Measurements from ENCODE around the gene PPP1R15B.

PPP1R15B gene

DNA sequence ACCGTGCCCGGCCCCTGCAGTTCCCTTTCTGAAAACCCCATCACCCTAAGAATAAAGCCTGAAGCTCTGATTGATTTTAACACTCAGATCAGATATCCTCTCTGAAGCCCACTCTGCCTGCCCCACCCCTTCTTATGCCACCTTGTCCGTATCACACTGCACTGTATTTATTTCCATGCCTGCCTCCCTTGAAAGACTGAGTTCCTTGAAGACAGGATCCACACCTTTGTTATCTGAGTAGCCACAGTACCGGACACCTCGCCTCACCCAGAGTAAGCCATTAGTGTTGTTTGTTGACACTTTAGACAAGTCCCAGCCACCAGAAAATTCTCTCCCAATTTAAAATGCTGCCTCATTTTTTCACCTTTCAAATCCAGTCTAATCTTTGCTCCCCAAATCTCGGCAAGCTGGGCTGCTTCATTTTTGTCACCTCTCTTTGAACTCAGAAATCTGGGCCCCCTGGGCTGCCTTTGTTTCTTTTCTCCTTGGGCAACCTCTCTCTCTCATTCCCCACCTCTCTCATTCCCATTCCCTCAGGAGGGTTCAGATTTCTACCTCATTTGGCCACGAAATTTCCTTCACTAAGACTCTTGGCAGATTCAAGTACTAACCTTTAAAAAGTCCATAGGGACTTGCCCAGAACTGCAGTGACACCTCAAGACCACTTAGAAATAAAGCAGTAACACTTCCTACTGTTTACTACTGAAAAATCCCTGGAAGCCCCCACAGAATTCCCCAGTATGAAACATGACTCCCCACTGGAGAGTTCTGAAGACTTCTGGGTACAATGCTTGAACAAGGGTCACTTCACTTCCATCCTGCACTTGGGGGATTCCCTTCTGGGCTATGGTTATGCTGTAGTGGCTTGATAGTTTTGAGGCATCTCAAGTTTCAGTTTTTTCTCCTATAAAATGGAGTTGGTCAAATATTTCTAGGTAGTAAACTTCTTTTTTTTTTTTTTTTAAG is 8.7 kb upstream of the PPP1R15B start:
- DNase-seq, result no peak
- Mint-ChIP-seq H3K27ac (peak overlapping the region; percentile 10), H3K4me3 (no peak overlapping the region)

DNA sequence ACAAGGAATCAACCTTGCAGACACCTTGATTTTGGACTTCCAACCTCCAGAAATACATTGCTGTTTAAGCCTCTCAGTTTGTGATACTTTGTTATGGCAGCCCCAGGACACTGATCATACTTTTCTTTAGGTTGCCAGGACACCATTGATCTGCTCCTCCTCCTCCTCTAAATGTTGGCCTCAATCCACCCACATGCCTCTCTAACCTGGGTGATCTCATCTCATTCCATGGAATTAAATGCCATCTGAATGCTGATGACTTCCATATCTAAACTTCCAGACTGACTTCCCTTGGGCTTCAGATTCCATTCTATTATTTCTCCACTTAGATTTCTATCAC is 7.4 kb upstream of the PPP1R15B start:
- DNase-seq, result no peak
- H3K27me3 Mint-ChIP-seq, result no peaks in the 10 kb centered on the region
- peaks cover 19% of the 10 kb centered on the region for H3K36me3 Mint-ChIP-seq (ENCODE audit: low read depth)
- no peaks in the 10 kb centered on the region for H3K9me3 Mint-ChIP-seq
- no peak overlapping the region for H3K27ac Mint-ChIP-seq
- H3K4me3 Mint-ChIP-seq, result no peak overlapping the region
- peaks cover 36% of the 10 kb centered on the region for H3K4me1 Mint-ChIP-seq (ENCODE audit: low read depth)

More for the DNA sequence above, 8.7 kb upstream of the PPP1R15B start:
- H3K9me3 Mint-ChIP-seq, result no peaks in the 10 kb centered on the region
- H3K4me1 Mint-ChIP-seq (ENCODE audit: low read depth), result peaks cover 35% of the 10 kb centered on the region
- H3K36me3 Mint-ChIP-seq (ENCODE audit: low read depth), result peaks cover 28% of the 10 kb centered on the region
- H3K27me3 Mint-ChIP-seq, result no peaks in the 10 kb centered on the region

DNA sequence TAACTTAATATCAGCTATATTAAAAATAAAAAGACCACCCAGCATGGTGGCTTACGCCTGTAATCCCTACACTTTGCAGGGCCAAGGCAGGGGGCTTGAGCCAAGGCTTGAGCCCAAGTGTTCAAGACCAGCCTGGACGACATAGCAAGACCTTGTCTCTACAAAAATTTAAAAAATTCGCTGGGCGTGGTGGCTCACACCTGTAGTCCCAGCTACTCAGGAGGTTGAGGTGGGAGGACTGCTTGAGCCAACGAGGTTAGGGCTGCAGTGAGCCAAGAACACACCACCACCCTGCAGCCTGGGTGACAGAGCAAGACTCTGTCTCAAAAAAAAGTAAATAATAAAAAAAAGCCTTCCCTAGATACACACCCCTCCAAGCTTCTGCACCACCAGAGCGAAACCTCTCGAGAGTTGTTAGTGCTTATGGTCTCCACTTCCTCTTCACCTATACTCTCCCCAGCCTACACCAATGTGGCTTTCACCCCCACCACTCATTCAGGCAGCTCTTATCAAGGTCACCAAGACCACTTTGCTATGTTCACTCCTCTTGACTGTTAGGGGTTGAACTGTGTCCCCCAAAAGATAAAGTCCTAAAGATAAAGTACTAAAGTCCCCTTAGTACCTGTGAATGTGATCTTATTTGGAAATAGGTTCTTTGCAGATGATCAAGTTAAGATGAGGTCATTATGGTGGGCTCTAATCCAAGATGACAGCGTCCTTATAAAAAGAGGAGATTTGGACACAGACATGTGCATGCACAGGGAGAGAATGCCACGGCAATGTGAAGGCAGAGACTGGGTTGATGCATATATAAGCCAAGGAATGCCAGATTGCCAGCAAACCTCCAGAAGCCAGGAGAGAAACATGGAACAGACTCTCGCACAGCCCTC is 6.8 kb upstream of the PPP1R15B start:
- H3K36me3 Mint-ChIP-seq (ENCODE audit: low read depth), result peaks cover 15% of the 10 kb centered on the region
- peak overlapping the region; percentile 76 for H3K27ac Mint-ChIP-seq
- no peak for DNase-seq
- H3K4me3 Mint-ChIP-seq, result no peak overlapping the region
- no peaks in the 10 kb centered on the region for H3K9me3 Mint-ChIP-seq
- H3K4me1 Mint-ChIP-seq (ENCODE audit: low read depth), result peaks cover 36% of the 10 kb centered on the region
- H3K27me3 Mint-ChIP-seq, result no peaks in the 10 kb centered on the region

DNA sequence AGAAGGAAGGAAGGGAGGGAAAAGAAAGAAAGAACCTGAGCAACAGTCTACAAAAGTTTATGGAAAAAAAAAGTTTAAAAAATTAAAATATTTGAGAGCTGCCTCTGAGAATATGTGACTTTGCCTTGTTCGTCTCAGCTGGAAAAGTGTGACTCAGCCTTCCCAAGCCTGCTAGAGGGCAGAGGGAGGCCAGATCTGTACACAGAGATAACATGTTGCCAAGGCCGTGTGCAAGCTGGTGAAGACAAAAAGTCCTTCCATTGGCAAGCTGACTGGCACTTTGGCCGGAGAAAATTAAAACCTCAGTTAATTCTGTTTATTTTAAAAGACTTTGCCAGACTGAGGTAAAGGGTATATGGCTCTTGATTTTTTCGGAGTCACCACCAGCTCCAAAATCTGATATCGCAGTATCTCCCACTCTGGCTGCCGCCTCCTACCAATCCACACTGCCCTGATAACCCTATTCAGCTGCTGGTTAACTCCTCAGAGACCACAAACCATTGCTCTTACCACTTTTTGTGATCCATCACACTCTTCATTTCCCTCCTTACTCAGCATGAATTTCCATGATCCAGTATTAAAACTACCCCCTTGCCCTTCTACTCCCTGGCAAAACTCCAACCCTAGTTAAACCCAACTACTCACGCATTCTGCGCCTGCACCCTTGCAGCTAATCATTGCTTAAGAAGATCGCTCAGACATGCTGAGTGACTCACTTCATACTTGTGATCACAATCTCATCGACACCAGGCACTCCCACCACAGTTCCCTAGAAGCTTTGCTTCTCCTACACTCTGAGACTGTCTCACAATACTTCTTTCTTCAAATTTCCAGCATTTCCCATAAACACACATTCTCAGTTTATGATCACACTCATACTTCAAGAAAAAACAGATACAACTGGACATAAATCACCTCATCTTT is 5.7 kb upstream of the PPP1R15B start:
- H3K27me3 Mint-ChIP-seq, result no peaks in the 10 kb centered on the region
- H3K4me1 Mint-ChIP-seq (ENCODE audit: low read depth), result peaks cover 39% of the 10 kb centered on the region
- H3K9me3 Mint-ChIP-seq, result no peaks in the 10 kb centered on the region
- peaks cover 9% of the 10 kb centered on the region for H3K36me3 Mint-ChIP-seq (ENCODE audit: low read depth)
- peak overlapping the region; percentile 37 for H3K4me3 Mint-ChIP-seq
- DNase-seq, result no peak
- H3K27ac Mint-ChIP-seq, result peak overlapping the region; percentile 76

DNA sequence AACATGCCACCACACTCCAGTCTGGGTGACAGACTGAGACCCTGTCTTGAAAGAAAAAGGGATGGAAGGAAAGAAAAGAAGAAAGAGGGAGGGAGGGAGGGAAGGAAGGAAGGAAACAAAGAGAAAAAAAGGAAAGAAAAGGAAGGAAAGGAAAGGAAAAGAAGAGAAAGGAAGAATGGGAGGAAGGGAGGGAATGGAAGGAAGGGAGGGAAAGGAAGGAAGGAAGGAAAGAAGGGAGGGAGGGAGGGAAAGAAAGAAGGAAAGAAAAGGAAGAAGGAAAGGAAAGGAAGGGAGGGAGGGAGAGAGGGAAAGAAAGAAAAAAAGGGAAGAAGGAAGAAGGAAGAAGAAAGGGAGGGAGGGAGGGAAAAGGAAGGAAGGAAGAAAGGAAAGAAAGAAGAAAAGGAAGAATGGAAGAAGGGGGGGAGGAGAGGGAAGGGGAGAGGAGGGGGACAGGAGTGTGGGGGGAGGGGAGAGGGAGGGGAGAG is 5.0 kb upstream of the PPP1R15B start:
- no peaks in the 10 kb centered on the region for H3K9me3 Mint-ChIP-seq
- H3K4me3 Mint-ChIP-seq, result no peak overlapping the region
- peaks cover 42% of the 10 kb centered on the region for H3K4me1 Mint-ChIP-seq (ENCODE audit: low read depth)
- DNase-seq, result no peak
- H3K27ac Mint-ChIP-seq, result peak overlapping the region; percentile 81
- H3K36me3 Mint-ChIP-seq (ENCODE audit: low read depth), result peaks cover 6% of the 10 kb centered on the region
- H3K27me3 Mint-ChIP-seq, result no peaks in the 10 kb centered on the region

DNA sequence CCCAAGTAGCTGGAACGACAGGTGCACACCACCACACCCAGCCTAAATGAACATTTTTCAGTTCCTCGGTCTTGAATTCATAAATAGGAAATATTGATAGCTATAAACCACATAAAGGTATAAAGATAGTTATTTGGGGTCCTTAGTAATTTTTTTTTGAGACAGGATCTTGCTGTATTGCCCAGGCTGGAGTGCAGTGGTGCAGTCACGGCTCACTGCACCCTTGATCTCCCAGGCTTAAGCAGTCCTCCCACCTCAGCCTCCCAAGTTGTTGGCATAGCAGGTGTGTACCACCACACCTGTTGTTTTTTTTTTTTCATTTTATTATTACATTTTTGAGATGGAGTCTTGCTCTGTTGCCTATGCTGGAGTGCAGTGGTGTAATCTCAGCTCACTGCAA is 3.7 kb upstream of the PPP1R15B start:
- no peak overlapping the region for H3K4me3 Mint-ChIP-seq
- no peak for DNase-seq
- no peak overlapping the region for H3K27ac Mint-ChIP-seq
- peaks cover 13% of the 10 kb centered on the region for H3K36me3 Mint-ChIP-seq (ENCODE audit: low read depth)
- no peaks in the 10 kb centered on the region for H3K9me3 Mint-ChIP-seq
- peaks cover 40% of the 10 kb centered on the region for H3K4me1 Mint-ChIP-seq (ENCODE audit: low read depth)
- no peaks in the 10 kb centered on the region for H3K27me3 Mint-ChIP-seq

DNA sequence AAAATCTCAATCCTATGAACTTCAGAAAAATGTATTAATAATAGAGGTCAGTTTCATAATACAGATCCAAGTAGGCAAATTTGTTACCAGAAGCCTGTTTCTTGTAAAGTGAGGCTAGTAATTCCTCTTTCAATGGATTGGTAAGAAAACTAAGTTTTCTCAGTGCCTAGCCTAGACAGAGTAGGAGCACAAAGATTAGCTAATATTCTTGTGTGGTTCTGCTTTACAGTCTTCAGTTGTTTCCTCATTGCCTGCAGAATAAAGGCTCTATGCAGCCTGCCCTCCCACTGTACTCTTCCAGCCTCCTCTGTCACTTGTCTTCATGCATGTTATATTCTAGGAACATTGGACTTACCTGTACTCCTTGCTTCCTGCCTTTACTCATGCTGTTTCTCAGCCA is 2.4 kb upstream of the PPP1R15B start:
- Mint-ChIP-seq H3K27me3 (no peaks in the 10 kb centered on the region), H3K36me3 (ENCODE audit: low read depth) (peaks cover 26% of the 10 kb centered on the region), H3K9me3 (no peaks in the 10 kb centered on the region), H3K27ac (no peak overlapping the region), H3K4me3 (no peak overlapping the region), H3K4me1 (ENCODE audit: low read depth) (peaks cover 32% of the 10 kb centered on the region)
- no peak for DNase-seq

DNA sequence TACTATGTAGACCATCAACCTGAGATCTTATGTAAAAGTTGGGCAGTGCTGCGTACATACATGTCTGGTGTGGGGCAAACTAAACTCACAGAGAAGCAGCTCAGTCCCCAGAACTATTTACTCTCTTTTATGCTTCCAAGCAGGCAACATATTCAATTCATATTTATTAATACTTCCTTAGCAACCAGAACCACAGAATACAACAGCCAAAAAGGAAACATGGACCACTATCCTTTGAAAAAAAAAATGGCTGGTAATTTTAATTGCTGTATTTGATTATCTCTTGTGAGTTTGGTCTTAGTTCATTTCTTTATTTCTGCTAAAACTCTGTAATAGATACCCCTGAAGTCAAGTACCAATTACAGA is 1.5 kb upstream of the PPP1R15B start:
- H3K4me3 Mint-ChIP-seq, result peak overlapping the region; percentile 84
- H3K27me3 Mint-ChIP-seq, result no peaks in the 10 kb centered on the region
- H3K4me1 Mint-ChIP-seq (ENCODE audit: low read depth), result peaks cover 27% of the 10 kb centered on the region
- DNase-seq, result no peak
- H3K9me3 Mint-ChIP-seq, result no peaks in the 10 kb centered on the region
- H3K27ac Mint-ChIP-seq, result no peak overlapping the region
- peaks cover 35% of the 10 kb centered on the region for H3K36me3 Mint-ChIP-seq (ENCODE audit: low read depth)

DNA sequence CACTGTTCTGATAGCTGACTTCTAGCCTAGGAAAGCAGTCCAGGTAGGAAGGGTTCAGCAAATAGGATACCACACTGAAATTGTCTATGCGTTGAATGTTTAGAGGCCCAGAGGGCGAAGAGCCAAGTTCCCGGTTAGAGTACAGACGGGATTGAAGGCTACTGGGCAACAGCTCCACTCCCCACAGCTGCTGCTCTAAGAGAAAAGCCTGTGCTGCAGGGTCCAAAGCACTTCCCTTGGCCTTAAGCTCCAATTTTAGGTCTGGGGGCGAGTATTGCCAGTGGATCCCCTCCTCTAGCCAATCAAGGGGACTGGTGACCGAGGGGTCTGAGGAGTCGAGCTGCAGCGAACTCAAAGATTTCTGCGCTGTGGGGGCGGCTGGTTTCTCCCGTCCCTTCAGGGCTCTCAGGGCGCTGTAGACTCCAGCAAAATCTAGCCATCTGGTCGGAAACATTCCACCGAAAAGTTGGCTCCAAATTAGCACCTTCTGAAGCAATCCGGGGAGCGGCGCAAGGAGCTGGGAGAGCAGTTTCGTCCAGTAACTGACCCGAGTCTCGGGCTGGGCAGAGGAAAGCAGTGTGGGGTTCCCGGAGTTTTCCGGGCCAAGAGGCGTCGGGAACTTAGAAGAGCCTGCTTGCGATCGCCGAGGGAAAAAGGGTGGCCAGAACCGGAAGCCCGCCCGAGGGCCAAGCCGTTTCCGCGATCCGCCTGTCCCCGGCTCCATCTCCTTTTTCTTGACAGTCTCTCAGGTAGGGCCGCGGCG is 748 bp downstream of the PPP1R15B start:
- Mint-ChIP-seq H3K4me1 (ENCODE audit: low read depth) (peaks cover 15% of the 10 kb centered on the region), H3K36me3 (ENCODE audit: low read depth) (peaks cover 57% of the 10 kb centered on the region), H3K9me3 (no peaks in the 10 kb centered on the region), H3K27ac (peak overlapping the region; percentile 99), H3K27me3 (no peaks in the 10 kb centered on the region), H3K4me3 (peak overlapping the region; percentile 99)
- peak; percentile 52 for DNase-seq

DNA sequence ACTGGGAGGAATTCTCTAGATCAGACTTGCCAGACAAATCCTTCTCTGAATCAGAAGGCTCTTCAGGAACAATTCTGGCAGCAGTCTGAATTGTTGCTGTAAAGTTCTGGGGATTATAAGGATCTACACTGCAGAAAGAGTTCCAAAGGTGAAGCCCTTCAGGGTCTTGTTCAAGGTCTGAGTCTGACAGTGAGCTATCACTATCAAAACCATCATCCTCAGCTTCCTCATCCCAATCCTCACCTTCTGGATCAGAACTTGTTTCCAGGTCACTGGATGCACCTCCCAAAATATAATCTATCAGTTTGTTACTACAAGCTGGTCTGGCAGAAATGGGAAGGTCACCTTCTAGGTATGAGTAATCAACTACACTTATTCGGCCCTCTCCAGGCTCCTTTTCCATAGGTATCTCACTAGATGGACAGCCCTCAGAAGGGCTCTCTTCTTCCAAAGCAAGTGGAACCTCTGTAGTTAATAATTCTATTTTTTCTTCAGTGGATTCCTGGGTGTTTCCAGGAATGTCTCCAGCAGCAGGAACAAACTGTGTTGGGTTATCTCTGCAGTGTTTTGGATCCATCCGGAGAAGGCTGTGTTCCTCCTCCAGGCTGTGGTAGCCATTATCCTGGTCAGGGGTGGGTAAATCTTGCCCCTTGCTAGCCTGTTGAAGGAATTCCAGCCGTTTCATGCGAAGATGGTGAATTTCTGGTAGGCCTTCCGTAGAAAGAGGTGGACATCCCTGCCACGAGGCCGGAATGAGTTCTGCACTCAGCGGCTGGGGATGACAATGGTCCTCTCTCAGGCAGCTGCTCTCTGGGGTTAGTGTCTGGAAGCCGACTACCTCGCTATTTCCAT is 1.6 kb downstream of the PPP1R15B start:
- Mint-ChIP-seq H3K36me3 (ENCODE audit: low read depth) (peaks cover 65% of the 10 kb centered on the region), H3K9me3 (no peaks in the 10 kb centered on the region), H3K4me1 (ENCODE audit: low read depth) (peaks cover 18% of the 10 kb centered on the region), H3K4me3 (peak overlapping the region; percentile 99), H3K27me3 (no peaks in the 10 kb centered on the region), H3K27ac (peak overlapping the region; percentile 99)
- DNase-seq, result no peak

DNA sequence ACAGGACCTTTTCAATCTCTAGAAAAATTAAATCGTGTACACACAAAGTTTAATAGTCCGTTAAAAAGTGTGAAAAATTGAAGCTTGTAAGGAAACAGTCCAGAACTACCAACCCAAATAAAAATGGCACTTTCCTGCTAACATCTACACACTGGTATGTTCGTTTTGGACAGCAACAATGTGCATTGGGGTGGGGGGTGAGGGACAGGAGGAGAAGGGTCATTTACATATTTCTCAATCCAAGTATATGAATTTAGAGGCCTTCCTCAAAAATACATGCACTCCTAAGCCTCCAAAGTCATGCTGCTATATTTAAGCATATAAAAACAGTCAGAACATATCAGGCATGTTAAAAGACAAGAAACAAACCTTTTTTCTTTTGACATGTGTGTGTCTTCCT is 2.5 kb downstream of the PPP1R15B start:
- DNase-seq, result no peak
- H3K27me3 Mint-ChIP-seq, result no peaks in the 10 kb centered on the region
- peaks cover 25% of the 10 kb centered on the region for H3K4me1 Mint-ChIP-seq (ENCODE audit: low read depth)
- peak overlapping the region; percentile 99 for H3K27ac Mint-ChIP-seq
- H3K9me3 Mint-ChIP-seq, result no peaks in the 10 kb centered on the region
- peak overlapping the region; percentile 99 for H3K4me3 Mint-ChIP-seq
- peaks cover 74% of the 10 kb centered on the region for H3K36me3 Mint-ChIP-seq (ENCODE audit: low read depth)

DNA sequence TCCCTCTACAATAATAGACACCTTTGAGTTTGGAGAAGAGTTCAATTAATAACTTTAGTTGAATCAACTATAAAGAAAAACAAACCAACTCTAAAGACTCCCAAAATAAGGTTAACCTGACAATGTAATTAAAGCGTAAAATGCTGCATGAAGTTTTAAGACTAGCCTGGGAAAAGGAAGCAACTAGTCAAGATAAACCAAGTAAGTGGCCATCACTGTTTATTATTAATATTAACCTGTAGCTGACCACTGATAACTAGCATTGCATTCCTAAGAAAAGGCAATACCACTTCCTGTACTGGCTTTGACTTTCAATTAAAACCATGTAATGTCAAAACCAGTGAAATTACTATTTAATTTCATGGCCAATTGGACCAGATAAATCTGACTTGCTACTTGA is 3.0 kb downstream of the PPP1R15B start:
- Mint-ChIP-seq H3K36me3 (ENCODE audit: low read depth) (peaks cover 79% of the 10 kb centered on the region), H3K9me3 (no peaks in the 10 kb centered on the region), H3K27me3 (no peaks in the 10 kb centered on the region), H3K4me3 (peak overlapping the region; percentile 99), H3K27ac (peak overlapping the region; percentile 99), H3K4me1 (ENCODE audit: low read depth) (peaks cover 31% of the 10 kb centered on the region)
- no peak for DNase-seq

DNA sequence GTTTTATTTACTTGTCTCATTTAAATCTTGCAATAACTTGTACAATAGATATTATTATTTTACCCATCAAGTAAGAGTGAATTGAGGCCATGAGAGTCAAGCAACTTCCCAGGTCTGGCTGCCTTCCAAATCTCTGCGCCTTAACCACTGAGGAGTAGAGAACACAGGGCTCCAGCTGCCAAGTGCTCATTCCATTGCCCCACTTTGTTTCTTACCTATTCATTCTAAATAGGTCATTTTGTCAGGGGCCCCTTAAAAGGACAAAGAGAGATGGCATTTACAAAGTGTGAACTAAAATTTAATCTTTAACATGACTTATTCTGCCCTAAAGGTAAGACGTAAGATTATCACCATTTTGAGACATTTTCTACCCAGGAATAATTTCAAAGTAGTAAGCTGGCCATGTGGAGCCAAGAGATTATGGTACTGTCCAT is 3.5 kb downstream of the PPP1R15B start:
- DNase-seq, result no peak
- H3K4me3 Mint-ChIP-seq, result peak overlapping the region; percentile 99
- H3K4me1 Mint-ChIP-seq (ENCODE audit: low read depth), result peaks cover 31% of the 10 kb centered on the region
- H3K27ac Mint-ChIP-seq, result peak overlapping the region; percentile 99
- no peaks in the 10 kb centered on the region for H3K27me3 Mint-ChIP-seq
- H3K36me3 Mint-ChIP-seq (ENCODE audit: low read depth), result peaks cover 81% of the 10 kb centered on the region
- no peaks in the 10 kb centered on the region for H3K9me3 Mint-ChIP-seq
